Central memory CD8-positive, alpha-beta T cell (primary cell): ENCODE results near the gene SLC41A2.

ENCODE experiments used
- ATAC-seq: fragments of 150-1000 bp; cut with Tn5 transposase; replicated peaks from 2 replicates; pipeline ENCODE4 v1.10.0; 2022; ENCODE audit warnings: mild to moderate bottlenecking, moderate FRiP score, moderate number of reproducible peaks; ENCODE audit not compliant: poor library complexity, severe bottlenecking; ENCODE audit errors: extremely low read depth
- DNase-seq, 2 donors: peaks; one replicate each; pipeline ENCODE4 v3.0.0; 2021; ENCODE audit warnings: low spot score in 2 of 2
- H3K27ac Mint-ChIP-seq: one replicate; pipeline ENCODE4 v1.8.0; 2022; ENCODE audit warnings: low read depth, mild to moderate bottlenecking, moderate library complexity, mixed read lengths
- H3K27me3 Mint-ChIP-seq: one replicate; pipeline ENCODE4 v1.8.0; 2022; ENCODE audit warnings: mixed read lengths
- H3K36me3 Mint-ChIP-seq: one replicate; pipeline ENCODE4 v1.8.0; 2022; ENCODE audit warnings: mild to moderate bottlenecking, moderate library complexity, mixed read lengths; ENCODE audit not compliant: insufficient read depth
- H3K4me1 Mint-ChIP-seq: one replicate; pipeline ENCODE4 v1.8.0; 2022; ENCODE audit warnings: mixed read lengths
- H3K4me3 Mint-ChIP-seq: one replicate; pipeline ENCODE4 v1.8.0; 2022; ENCODE audit warnings: mild to moderate bottlenecking, moderate library complexity, mixed read lengths
- H3K9me3 Mint-ChIP-seq: one replicate; pipeline ENCODE4 v1.8.0; 2022; ENCODE audit warnings: mixed read lengths

Gene SLC41A2

DNA sequence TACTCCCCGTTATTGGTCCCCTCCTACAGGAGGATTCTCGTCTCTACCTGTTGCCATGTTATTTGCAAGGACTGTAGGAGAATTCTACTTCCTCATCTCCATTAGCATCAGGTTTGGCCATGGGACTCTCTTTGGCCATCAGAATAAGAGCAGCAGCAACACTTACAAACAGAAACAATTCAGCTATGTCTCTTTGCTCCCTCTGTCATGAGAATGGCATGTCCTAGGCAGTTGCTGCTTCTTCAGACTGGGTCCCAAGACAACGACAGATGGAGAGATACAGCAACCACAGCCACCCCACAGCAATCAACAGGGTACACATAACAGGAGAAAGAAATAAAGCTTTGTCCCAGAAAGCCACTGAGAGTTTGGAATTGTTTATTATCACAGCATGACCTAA lies 19.7 kb downstream of the SLC41A2 start:
- no peak for DNase-seq
- H3K36me3 Mint-ChIP-seq = no peaks in the 10 kb centered on the region
- H3K27me3 Mint-ChIP-seq = no peaks in the 10 kb centered on the region
- H3K4me3 Mint-ChIP-seq = no peak overlapping the region
- no peak for ATAC-seq
- H3K27ac Mint-ChIP-seq = no peak overlapping the region
- no peaks in the 10 kb centered on the region for H3K9me3 Mint-ChIP-seq
- H3K4me1 Mint-ChIP-seq = no peaks in the 10 kb centered on the region

GRCh38 chr12:104935886-104936285 lies 22.2 kb downstream of the SLC41A2 start:
- Mint-ChIP-seq H3K36me3 (no peaks in the 10 kb centered on the region), H3K27me3 (no peaks in the 10 kb centered on the region), H3K9me3 (no peaks in the 10 kb centered on the region), H3K4me1 (no peaks in the 10 kb centered on the region), H3K27ac (no peak overlapping the region), H3K4me3 (no peak overlapping the region)
- ATAC-seq (no peak), DNase-seq (no peak)

DNA sequence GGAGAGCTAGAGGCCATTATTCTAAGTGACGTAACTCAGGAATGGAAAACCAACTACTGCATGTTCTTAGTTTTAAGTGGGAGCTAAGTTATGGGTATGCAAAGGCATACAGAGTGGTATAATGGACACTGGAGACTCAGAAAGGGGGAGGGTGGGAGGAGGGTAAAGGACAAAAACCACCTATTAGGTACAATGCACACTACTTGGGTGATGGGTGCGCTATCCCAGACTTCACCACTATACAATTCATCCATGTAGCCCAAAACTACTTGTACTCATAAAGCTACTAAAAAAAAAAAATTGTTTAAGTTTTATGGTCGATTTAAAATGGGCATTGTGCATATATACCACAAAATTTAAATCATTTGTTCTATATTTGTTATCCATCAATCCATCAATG lies 24.3 kb downstream of the SLC41A2 start:
- H3K4me3 Mint-ChIP-seq = no peak overlapping the region
- H3K36me3 Mint-ChIP-seq = no peaks in the 10 kb centered on the region
- DNase-seq (no peak), ATAC-seq (no peak)
- H3K27ac Mint-ChIP-seq = no peak overlapping the region
- no peaks in the 10 kb centered on the region for H3K9me3 Mint-ChIP-seq
- no peaks in the 10 kb centered on the region for H3K4me1 Mint-ChIP-seq
- H3K27me3 Mint-ChIP-seq = no peaks in the 10 kb centered on the region

- H3K27me3 Mint-ChIP-seq = no peaks in the 10 kb centered on the region
- H3K27ac Mint-ChIP-seq = no peak overlapping the region
- no peak for ATAC-seq
- H3K4me3 Mint-ChIP-seq = no peak overlapping the region
- no peaks in the 10 kb centered on the region for H3K4me1 Mint-ChIP-seq
- no peaks in the 10 kb centered on the region for H3K9me3 Mint-ChIP-seq
- no peak for DNase-seq
- no peaks in the 10 kb centered on the region for H3K36me3 Mint-ChIP-seq
These were observed 25.0 kb downstream of the SLC41A2 start for GRCh38 chr12:104933128-104933527.

DNA sequence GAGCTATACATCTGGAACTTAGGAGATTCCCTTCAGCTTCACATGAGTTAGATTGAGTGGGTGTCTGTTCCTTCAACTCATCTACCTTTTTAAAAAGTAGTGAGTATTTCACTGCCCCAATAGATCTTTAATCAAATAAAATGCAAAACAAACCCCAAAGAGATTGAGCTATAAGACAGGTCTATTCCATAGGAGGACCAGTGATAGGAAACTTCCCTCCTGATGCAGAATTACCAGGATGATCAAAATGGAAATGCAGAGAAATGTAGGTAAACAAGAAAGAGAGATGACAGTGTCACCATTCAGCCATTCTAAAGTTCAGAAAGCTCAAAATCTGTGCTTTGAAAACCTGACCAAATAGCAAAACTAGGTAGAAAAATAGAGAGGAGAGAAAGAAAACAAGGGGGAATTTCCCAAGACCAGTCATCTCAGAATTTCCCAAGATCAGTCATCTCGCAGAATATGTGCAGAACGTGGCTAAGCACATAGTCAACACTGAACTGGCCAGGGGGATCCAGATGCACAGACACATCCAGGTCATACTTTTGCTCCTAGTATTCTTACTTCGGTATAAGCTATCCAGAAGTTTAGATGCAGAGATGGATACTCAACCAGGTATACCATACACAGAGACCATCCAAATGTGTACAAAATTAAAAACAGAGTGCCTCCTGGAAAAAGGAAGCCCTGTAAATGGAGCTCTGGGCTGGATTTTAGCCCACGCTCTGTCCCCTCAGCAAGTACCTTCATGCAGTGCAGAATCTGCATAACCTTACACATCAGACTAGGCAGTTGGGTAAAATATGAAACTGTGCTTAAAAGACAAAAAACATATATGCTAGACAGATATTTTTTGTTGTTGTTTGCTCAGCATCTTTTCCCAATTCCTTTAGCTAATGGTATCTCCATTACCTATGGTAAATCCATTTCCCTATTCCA lies 27.4 kb downstream of the SLC41A2 start:
- no peaks in the 10 kb centered on the region for H3K9me3 Mint-ChIP-seq
- ATAC-seq (no peak), DNase-seq (no peak)
- no peak overlapping the region for H3K4me3 Mint-ChIP-seq
- H3K4me1 Mint-ChIP-seq = no peaks in the 10 kb centered on the region
- H3K27me3 Mint-ChIP-seq = no peaks in the 10 kb centered on the region
- H3K27ac Mint-ChIP-seq = no peak overlapping the region
- H3K36me3 Mint-ChIP-seq = no peaks in the 10 kb centered on the region

DNA sequence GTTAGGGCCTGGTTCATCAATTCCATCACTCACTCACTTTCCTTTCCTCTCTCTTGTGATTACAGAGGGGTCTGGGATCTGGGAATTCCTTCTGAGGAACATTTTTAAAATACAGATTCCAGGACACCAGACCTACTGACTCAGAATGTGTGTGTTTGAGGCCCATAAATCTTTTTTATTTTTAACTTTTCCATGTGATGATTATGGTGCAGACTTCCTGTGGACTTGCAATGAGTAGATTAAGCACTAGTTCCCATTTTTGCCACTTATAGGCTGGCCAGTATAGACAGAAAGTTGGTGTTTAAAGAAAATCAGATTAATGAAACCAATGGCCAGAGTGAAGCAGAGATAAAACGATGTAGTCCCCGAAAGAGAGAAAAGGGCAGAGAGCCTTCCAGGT lies 28.1 kb downstream of the SLC41A2 start:
- no peaks in the 10 kb centered on the region for H3K4me1 Mint-ChIP-seq
- H3K27ac Mint-ChIP-seq = no peak overlapping the region
- H3K36me3 Mint-ChIP-seq = no peaks in the 10 kb centered on the region
- no peaks in the 10 kb centered on the region for H3K27me3 Mint-ChIP-seq
- ATAC-seq (no peak), DNase-seq (no peak)
- H3K9me3 Mint-ChIP-seq = no peaks in the 10 kb centered on the region
- H3K4me3 Mint-ChIP-seq = no peak overlapping the region

DNA sequence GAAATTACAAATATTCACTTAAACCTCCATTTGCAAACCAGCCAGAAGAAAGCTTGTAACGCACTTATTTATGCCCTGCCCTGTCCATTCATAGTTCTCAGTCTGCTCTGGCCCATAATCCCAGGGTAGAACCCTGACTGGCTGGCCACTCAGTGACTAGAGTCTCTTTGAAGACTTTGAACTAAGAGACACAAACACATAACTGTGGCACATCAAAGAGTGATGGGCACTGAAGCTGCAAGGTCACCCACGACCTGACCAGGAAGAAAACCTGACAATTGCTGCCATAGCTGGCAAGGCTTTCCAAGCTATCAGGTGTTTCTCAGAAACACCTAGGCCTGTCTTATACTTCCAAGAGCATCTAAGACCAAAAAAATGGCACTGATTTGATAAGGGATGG lies 28.7 kb downstream of the SLC41A2 start:
- no peak for ATAC-seq
- no peak for DNase-seq
- no peaks in the 10 kb centered on the region for H3K27me3 Mint-ChIP-seq
- H3K36me3 Mint-ChIP-seq = no peaks in the 10 kb centered on the region
- no peaks in the 10 kb centered on the region for H3K4me1 Mint-ChIP-seq
- no peak overlapping the region for H3K4me3 Mint-ChIP-seq
- no peaks in the 10 kb centered on the region for H3K9me3 Mint-ChIP-seq
- no peak overlapping the region for H3K27ac Mint-ChIP-seq

- H3K27ac Mint-ChIP-seq = no peak overlapping the region
- ATAC-seq (no peak), DNase-seq (no peak)
- no peaks in the 10 kb centered on the region for H3K4me1 Mint-ChIP-seq
- H3K27me3 Mint-ChIP-seq = no peaks in the 10 kb centered on the region
- no peaks in the 10 kb centered on the region for H3K36me3 Mint-ChIP-seq
- H3K9me3 Mint-ChIP-seq = no peaks in the 10 kb centered on the region
- no peak overlapping the region for H3K4me3 Mint-ChIP-seq
These were observed 29.9 kb downstream of the SLC41A2 start for GRCh38 chr12:104928036-104928745.

- no peaks in the 10 kb centered on the region for H3K4me1 Mint-ChIP-seq
- no peak overlapping the region for H3K27ac Mint-ChIP-seq
- H3K27me3 Mint-ChIP-seq = no peaks in the 10 kb centered on the region
These were observed 32.6 kb downstream of the SLC41A2 start for GRCh38 chr12:104925501-104925900.

GRCh38 chr12:104921340-104921739 lies 36.8 kb downstream of the SLC41A2 start:
- H3K9me3 Mint-ChIP-seq = peaks cover 7% of the 10 kb centered on the region
- no peak overlapping the region for H3K27ac Mint-ChIP-seq
- H3K27me3 Mint-ChIP-seq = no peaks in the 10 kb centered on the region
- no peak for DNase-seq
- no peaks in the 10 kb centered on the region for H3K36me3 Mint-ChIP-seq
- no peak for ATAC-seq
- H3K4me3 Mint-ChIP-seq = no peak overlapping the region
- H3K4me1 Mint-ChIP-seq = no peaks in the 10 kb centered on the region

More at GRCh38 chr12:104925501-104925900, 32.6 kb downstream of the SLC41A2 start:
- no peak for ATAC-seq
- H3K36me3 Mint-ChIP-seq = no peaks in the 10 kb centered on the region
- H3K4me3 Mint-ChIP-seq = no peak overlapping the region
- H3K9me3 Mint-ChIP-seq = peaks cover 7% of the 10 kb centered on the region
- no peak for DNase-seq

- no peak overlapping the region for H3K27ac Mint-ChIP-seq
- H3K4me1 Mint-ChIP-seq = no peaks in the 10 kb centered on the region
- H3K36me3 Mint-ChIP-seq = no peaks in the 10 kb centered on the region
- no peaks in the 10 kb centered on the region for H3K9me3 Mint-ChIP-seq
- H3K4me3 Mint-ChIP-seq = no peak overlapping the region
- DNase-seq (no peak), ATAC-seq (no peak)
- H3K27me3 Mint-ChIP-seq = peaks cover 10% of the 10 kb centered on the region
These were observed 46.1 kb downstream of the SLC41A2 start for GRCh38 chr12:104911942-104912341.

GRCh38 chr12:104910196-104910840 lies 47.8 kb downstream of the SLC41A2 start:
- no peaks in the 10 kb centered on the region for H3K36me3 Mint-ChIP-seq
- DNase-seq (no peak), ATAC-seq (no peak)
- H3K27me3 Mint-ChIP-seq = peaks cover 10% of the 10 kb centered on the region
- H3K4me1 Mint-ChIP-seq = no peaks in the 10 kb centered on the region
- H3K27ac Mint-ChIP-seq = no peak overlapping the region
- no peak overlapping the region for H3K4me3 Mint-ChIP-seq
- H3K9me3 Mint-ChIP-seq = no peaks in the 10 kb centered on the region
